ENCODE measurements around the gene MTF2. TPM values are rescaled to one million over a fixed set of nuclear protein-coding genes. Genes with fewer than 3 reads are reported as not detected.

Gene MTF2
- total and polyA plus RNA-seq, 9 of the 15 experiments (the other 6 are each of a cell fraction or from before 2014, with no cell fraction given) = 29.3 to 124 (median 57.7) TPM

DNA sequence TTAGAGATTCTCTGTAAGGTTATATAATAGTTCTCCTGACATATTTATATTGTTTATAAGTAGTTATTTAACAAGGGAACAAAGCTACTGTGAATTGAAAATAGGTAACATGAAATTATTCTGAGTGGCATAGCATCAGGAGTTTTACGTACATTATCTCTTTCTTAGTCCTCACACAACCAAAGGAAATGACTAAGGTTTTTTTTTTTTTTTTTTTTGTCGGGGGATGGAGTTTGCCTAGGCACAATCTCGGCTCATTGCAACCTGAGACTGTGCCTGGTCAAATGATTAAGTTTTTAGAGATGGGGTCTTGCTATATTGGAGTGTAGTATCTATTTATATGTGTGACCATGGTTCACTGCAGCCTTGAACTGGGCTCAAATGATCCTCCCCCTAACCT is 76.3 kb downstream of the MTF2 start:
- no peaks in the 10 kb centered on the region for H4K20me1 ChIP-seq (replicated peaks; ENCODE audit: control insufficient read depth, insufficient read depth, low read length)
- no peak overlapping the region for H2AFZ ChIP-seq (ENCODE audit: low read depth, low read length)
- no peak for FAIRE-seq
- H3K4me2 ChIP-seq (ENCODE audit: insufficient read depth, low read length) = no peak overlapping the region
- no peaks in the 10 kb centered on the region for H3K9me3 ChIP-seq (replicated peaks; ENCODE audit: control insufficient read depth, insufficient read depth, low read depth, low read length)
- no TSS peak for BruUV-seq (replicated peaks)
- H3K36me3 ChIP-seq (ENCODE audit: control insufficient read depth, insufficient read depth, low read length) = peaks cover 83% of the 10 kb centered on the region
- POLR2A ChIA-PET = interaction anchor here (0.9 kb wide), 1 partner anchor 11 kb away, joined by 5 read pairs; no protein-coding TSS in a partner anchor
- H3K4me3 ChIP-seq = no peak overlapping the region
- no peak overlapping the region for H3K9ac ChIP-seq (ENCODE audit: insufficient read depth in 1 of 2, low read depth in 2 of 2, low read length in 2 of 2)
- WGBS (ENCODE audit: insufficient coverage, low coverage, missing lambda C conversion rate) = 21% methylated on average over 3 of the region's 3 CpGs
- in situ Hi-C loops (cut with MboI) = no loop called here
- peak; percentile 69 for ATAC-seq
- peak in 2 of 4 experiments; percentile 16 to 25 for DNase-seq (ENCODE audit: extremely low read depth in 1 of 4, low spot score in 3 of 4)
- CTCF ChIA-PET (ENCODE audit: low intra/inter-chr PET ratio) = no interaction called here
- peaks cover 15% of the 10 kb centered on the region for H3K79me2 ChIP-seq (ENCODE audit: control insufficient read depth, insufficient read depth, low read length)
- no peaks in the 10 kb centered on the region for H3K9me1 ChIP-seq (ENCODE audit: control insufficient read depth, insufficient read depth, low read length)
- no peak overlapping the region for H3K27ac ChIP-seq (ENCODE audit: extremely low read depth, low read depth, low read length)
- peaks cover 0 to 2% of the 10 kb centered on the region in 2 experiments; a peak in 1 of 5 replicates for H3K4me1 ChIP-seq (replicated peaks in 1 of 2; ENCODE audit: control insufficient read depth in 2 of 2, insufficient read depth in 2 of 2, low read length in 2 of 2)
- intact Hi-C loops (cut with micrococcal nuclease) = no loop called here
- H3K27me3 ChIP-seq (ENCODE audit: control insufficient read depth in 2 of 2, insufficient read depth in 2 of 2, low read length in 2 of 2) = no peaks in the 10 kb centered on the region
- TF ChIP-seq NR2C1 (IDR thresholded peaks at IDR 0.05) = no peak
- TF ChIP-seq NR2C1 (tag; IDR thresholded peaks at IDR 0.05) = no peak
- no peak for TF ChIP-seq PTTG1 (tag; IDR thresholded peaks at IDR 0.05; ENCODE audit: low read depth)
- TF ChIP-seq, protein P1, sequence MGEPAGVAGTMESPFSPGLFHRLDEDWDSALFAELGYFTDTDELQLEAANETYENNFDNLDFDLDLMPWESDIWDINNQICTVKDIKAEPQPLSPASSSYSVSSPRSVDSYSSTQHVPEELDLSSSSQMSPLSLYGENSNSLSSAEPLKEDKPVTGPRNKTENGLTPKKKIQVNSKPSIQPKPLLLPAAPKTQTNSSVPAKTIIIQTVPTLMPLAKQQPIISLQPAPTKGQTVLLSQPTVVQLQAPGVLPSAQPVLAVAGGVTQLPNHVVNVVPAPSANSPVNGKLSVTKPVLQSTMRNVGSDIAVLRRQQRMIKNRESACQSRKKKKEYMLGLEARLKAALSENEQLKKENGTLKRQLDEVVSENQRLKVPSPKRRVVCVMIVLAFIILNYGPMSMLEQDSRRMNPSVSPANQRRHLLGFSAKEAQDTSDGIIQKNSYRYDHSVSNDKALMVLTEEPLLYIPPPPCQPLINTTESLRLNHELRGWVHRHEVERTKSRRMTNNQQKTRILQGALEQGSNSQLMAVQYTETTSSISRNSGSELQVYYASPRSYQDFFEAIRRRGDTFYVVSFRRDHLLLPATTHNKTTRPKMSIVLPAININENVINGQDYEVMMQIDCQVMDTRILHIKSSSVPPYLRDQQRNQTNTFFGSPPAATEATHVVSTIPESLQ (CRISPR knock-in tag; IDR thresholded peaks at IDR 0.05) = no peak
- peak; percentile 14; the same call in 1 of the 2 replicates for TF ChIP-seq ARID1B (IDR thresholded peaks at IDR 0.05)
- TF ChIP-seq ZNF316 (IDR thresholded peaks at IDR 0.05) = peak; percentile 42; the same call in 1 of the 2 replicates
- no peak for TF ChIP-seq MCM3 (IDR thresholded peaks at IDR 0.05)
- TF ChIP-seq SMAD2 (IDR thresholded peaks at IDR 0.05; ENCODE audit: low read depth, low read length) = no peak
- no peak for TF ChIP-seq FOS (IDR thresholded peaks at IDR 0.05; ENCODE audit: extremely low read depth, insufficient read length)
- TF ChIP-seq ZNF384 (IDR thresholded peaks at IDR 0.05; ENCODE audit: low read depth, low read length) = peak; percentile 90
- TF ChIP-seq ARID3A (IDR thresholded peaks at IDR 0.05; ENCODE audit: borderline replicate concordance, low read depth, low read length) = no peak
- peak; percentile 56; the same call in 1 of the 2 replicates for TF ChIP-seq NFE2 (IDR thresholded peaks at IDR 0.05; ENCODE audit: low read depth)
- peak in 1 of 2 experiments; percentile 35; a peak in 1 of 4 replicates for TF ChIP-seq KDM1A (IDR thresholded peaks at IDR 0.05)
- TF ChIP-seq GMEB1 (CRISPR knock-in tag; IDR thresholded peaks at IDR 0.05) = no peak
- no peak for TF ChIP-seq NFRKB (IDR thresholded peaks at IDR 0.05; ENCODE audit: low read depth)
- TF ChIP-seq MAFG (tag; conservative IDR thresholded peaks at IDR 0.05) = peak; percentile 40; the same call in 1 of the 2 replicates
- TF ChIP-seq ELF2 (CRISPR knock-in tag; IDR thresholded peaks at IDR 0.05) = no peak
- TF ChIP-seq KLF6 (CRISPR knock-in tag; IDR thresholded peaks at IDR 0.05; ENCODE audit: borderline replicate concordance) = no peak
- TF ChIP-seq KDM2B (CRISPR knock-in tag; IDR thresholded peaks at IDR 0.05) = no peak
- TF ChIP-seq BRCA1 (IDR thresholded peaks at IDR 0.05) = no peak
- no peak for TF ChIP-seq BRCA1 (CRISPR knock-in tag; IDR thresholded peaks at IDR 0.05)
- no peak for TF ChIP-seq BCL6 (CRISPR knock-in tag; IDR thresholded peaks at IDR 0.05)

Data from K562 (cell line).